Measurements from ENCODE around the gene ARRDC2. TPM values are rescaled to one million over a fixed set of nuclear protein-coding genes. Genes with fewer than 3 reads are reported as not detected.
A peak's percentile ranks its signal among the peaks of the same experiment; 100 is the strongest.

ARRDC2 gene
- total and polyA plus RNA-seq, 9 of the 15 experiments (the other 6 are each of a cell fraction or from before 2014, with no cell fraction given): 1.9 to 27.4 (median 15.2) TPM

DNA sequence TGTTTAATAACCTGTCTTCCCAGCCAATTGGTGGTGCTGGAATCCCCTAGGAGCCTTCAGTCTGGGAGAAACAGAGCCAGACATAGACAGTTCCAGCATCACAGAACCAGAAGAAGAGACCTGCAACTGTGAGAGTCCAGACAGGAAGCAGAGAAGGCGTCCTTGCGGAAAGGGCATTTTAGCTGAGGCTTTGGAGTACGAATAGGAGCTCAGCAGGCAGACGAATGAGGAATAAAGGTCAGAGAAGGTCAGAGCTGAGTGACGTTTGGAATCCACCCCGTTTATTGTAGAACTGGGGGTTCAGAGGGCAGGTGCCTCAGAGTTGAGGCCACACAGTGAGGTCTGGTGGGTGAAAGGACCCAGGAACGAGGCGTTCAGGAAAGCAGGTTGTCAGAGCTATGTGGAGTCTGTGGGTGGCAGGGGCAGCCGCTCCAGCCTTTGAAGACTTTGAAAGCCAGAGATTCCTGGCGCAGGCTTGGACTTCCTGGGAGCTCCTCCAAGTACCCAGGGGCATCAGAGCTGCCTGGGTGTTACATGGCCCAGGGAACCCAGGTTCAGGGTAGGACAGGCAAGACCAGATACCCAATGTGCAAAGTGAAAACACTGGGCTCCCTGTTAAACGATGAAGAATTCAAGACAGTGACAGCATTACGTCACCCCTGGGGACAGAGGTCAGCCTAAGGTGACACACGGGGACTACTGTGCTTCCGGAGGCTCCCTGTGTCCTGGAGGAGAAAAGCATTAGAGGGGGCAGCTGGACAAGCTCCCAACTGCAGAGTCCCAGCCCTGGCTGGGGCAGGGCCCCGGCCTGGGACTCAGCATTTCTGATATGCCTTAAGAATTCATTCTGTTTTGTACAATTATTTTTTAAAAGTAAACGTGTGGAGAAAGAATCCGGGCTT, 5.5 kb downstream of the ARRDC2 start (continued):
- no peak for TF ChIP-seq E2F6 (IDR thresholded peaks at IDR 0.05; ENCODE audit: borderline replicate concordance in 1 of 2, extremely low read depth in 1 of 2, insufficient read depth in 1 of 2, insufficient read length in 1 of 2, low read depth in 1 of 2, low read length in 1 of 2, poor library complexity in 1 of 2, severe bottlenecking in 1 of 2)
- no peak for TF ChIP-seq HNRNPLL (IDR thresholded peaks at IDR 0.05; ENCODE audit: low read depth, low read length, poor library complexity, severe bottlenecking)
- TF ChIP-seq, protein P1, sequence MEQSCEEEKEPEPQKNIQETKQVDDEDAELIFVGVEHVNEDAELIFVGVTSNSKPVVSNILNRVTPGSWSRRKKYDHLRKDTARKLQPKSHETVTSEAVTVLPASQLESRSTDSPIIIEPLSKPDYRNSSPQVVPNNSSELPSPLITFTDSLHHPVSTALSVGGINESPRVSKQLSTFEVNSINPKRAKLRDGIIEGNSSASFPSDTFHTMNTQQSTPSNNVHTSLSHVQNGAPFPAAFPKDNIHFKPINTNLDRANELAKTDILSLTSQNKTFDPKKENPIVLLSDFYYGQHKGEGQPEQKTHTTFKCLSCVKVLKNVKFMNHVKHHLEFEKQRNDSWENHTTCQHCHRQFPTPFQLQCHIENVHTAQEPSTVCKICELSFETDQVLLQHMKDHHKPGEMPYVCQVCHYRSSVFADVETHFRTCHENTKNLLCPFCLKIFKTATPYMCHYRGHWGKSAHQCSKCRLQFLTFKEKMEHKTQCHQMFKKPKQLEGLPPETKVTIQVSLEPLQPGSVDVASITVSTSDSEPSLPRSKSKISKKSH (CRISPR knock-in tag; IDR thresholded peaks at IDR 0.05): no peak
- no peak for TF ChIP-seq SMAD1 (IDR thresholded peaks at IDR 0.05; ENCODE audit: low read depth, low read length, partially characterized antibody)
- no peak for TF ChIP-seq TBP (optimal IDR thresholded peaks at IDR 0.05; ENCODE audit: low read depth, low read length)
- TF ChIP-seq DDX20 (tag; IDR thresholded peaks at IDR 0.05; ENCODE audit: low read depth): no peak
- TF ChIP-seq PML (IDR thresholded peaks at IDR 0.05; ENCODE audit: low read length): no peak
- no peak for TF ChIP-seq TAF15 (IDR thresholded peaks at IDR 0.05; ENCODE audit: low read depth, low read length)
- no peak for TF ChIP-seq KDM2B (CRISPR knock-in tag; IDR thresholded peaks at IDR 0.05)
- TF ChIP-seq GATAD2B (IDR thresholded peaks at IDR 0.05; ENCODE audit: borderline replicate concordance): no peak
- TF ChIP-seq ZKSCAN8 (CRISPR knock-in tag; IDR thresholded peaks at IDR 0.05): no peak
- no peak for TF ChIP-seq POLR2A (conservative IDR thresholded peaks at IDR 0.05)
- no peak for TF ChIP-seq ILK (tag; IDR thresholded peaks at IDR 0.05; ENCODE audit: borderline replicate concordance, low read depth)
- TF ChIP-seq YBX1 (IDR thresholded peaks at IDR 0.05): no peak
- no peak for TF ChIP-seq E2F3 (CRISPR knock-in tag; IDR thresholded peaks at IDR 0.05)
- TF ChIP-seq ZNF79 (CRISPR knock-in tag; IDR thresholded peaks at IDR 0.05; ENCODE audit: low read depth): no peak
- TF ChIP-seq SLC30A9 (CRISPR knock-in tag; IDR thresholded peaks at IDR 0.05): no peak
- no peak for TF ChIP-seq ZFP30 (CRISPR knock-in tag; IDR thresholded peaks at IDR 0.05; ENCODE audit: borderline replicate concordance)
- peak; percentile 26; the same call in 1 of the 2 replicates for TF ChIP-seq GABPB1 (CRISPR knock-in tag; IDR thresholded peaks at IDR 0.05)
- no peak for TF ChIP-seq AFF4 (CRISPR knock-in tag; IDR thresholded peaks at IDR 0.05)
- TF ChIP-seq GTF2A2 (tag; IDR thresholded peaks at IDR 0.05): no peak
- TF ChIP-seq ZNF232 (CRISPR knock-in tag; IDR thresholded peaks at IDR 0.05): no peak
- TF ChIP-seq WHSC1 (IDR thresholded peaks at IDR 0.05; ENCODE audit: low read length): no peak
